A172 (cell line): Measurements from ENCODE around the gene TNFRSF9. TPM values are rescaled to one million over a fixed set of nuclear protein-coding genes. Genes with fewer than 3 reads are reported as not detected.
"Not testable (repeated sequence)": the region's sequence is repeated elsewhere in the genome, so short reads cannot be mapped to it uniquely, and the experiment has no call there.

Experiments used
- DNase-seq: peaks from one replicate; pipeline ENCODE4 v3.0.0-alpha.2; 2015; ENCODE audit warnings: low spot score
- total RNA-seq: library from RNA; depleted of rRNA; stranded (reverse); fragments of >200 nt; shearing (Covaris generic); gene quantifications from 2 replicates; pipeline ENCODE4 v1.2.3, GENCODE V29; 2014

TNFRSF9 gene
- total RNA-seq, 1 experiment from 2014 or later: 0.95 TPM

DNA sequence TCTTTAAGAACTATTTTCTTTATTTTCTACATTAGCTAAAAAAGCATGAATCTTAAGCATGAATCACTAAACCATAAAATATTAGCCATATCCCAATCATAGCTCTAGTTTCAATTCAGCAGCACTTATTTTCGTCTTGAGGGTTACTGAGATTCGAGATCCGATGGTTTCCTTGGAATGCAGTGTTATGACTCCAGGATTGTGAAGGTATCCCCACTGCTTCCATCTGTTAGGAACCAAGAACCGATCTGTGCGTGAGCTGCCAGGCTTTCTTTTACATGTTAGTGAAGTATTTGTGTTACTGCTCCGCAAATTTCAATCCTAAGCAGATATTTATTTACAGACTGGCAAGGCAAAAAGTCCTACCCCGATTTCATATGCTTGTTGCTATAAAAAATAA, 18.8 kb downstream of the TNFRSF9 start:
- DNase-seq: no peak

DNA sequence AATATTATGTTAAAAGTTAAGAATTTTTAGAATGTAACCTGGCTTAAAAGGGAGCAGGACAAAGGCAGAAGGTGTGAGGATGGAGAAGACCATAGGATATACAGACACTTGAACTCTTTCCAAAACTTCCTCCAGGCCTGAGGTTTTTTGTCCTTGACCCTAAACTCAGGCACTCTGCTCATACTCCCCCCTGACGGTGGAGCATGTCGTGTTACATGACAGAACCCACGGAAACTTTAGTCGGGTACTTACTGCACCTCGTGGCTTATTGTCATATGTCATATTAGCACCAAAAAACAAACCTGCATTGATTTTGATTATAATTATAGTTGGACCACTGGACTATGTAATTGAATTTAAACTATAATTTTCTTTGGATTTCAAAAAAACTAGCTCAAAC, 20.8 kb downstream of the TNFRSF9 start:
- DNase-seq: no peak

DNA sequence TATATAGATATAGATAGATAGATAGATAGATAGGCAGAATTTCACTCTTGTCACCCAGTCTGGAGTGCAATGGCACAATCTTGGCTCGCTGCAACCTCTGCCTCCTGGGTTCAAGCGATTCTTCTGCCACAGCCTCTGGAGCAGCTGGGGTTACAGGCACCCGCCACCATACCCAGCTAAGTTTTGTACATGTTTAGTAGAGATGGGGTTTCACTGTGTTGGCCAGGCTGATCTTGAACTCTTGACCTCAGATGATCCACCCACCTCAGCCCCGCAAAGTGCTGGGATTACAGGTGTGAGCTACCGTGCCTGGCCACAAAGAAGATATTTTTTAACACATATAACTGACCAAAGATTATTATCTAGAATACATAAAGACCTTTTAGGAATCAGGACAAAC, 22.7 kb downstream of the TNFRSF9 start:
- DNase-seq: not testable (repeated sequence)

DNA sequence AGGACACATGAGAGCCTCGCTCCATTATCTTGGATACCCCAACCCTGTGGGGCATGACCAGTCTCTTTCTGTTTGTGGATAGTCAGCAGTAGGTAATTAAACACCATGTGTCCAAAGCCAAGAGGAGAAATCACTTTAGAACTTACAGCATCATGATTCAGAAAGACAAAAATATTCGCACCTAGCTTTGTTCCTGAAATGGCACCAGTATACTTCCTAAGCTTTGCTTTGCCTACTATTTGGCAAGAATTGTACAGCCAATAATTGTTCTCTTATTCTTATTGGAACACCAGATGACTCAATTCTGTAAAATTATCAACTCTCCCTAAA, 24.2 kb downstream of the TNFRSF9 start:
- no peak for DNase-seq

DNA sequence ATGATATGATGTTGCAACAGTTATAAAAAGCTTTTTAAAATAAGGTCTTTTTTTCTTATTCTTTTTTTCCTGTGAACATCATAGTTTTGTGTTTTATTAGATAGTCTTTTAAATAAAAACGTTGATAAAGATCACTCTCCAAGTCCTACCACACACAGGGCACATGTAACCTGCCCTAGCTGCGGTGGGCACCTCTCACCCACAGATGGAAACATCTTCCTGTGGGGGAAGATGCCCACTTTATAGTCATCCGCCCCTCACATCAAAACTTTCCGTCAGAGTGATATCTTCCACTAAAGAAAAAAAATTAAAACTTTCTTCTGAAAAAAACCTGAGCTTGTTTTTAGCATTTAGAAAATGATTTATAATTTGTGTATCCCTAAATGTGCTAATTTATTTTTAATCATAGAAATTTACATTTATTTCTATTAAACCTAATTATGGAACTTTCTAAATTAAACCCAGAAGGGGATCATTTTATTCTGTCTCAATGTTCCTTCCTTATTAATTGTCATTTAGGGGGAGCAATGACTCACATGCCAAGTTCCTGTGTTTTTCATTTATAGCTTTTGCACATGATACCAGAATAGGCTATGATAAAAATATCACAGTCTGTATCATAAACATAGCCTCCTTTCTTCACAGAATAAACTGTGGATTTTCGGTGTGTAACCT, 24.7 kb downstream of the TNFRSF9 start:
- DNase-seq: no peak

DNA sequence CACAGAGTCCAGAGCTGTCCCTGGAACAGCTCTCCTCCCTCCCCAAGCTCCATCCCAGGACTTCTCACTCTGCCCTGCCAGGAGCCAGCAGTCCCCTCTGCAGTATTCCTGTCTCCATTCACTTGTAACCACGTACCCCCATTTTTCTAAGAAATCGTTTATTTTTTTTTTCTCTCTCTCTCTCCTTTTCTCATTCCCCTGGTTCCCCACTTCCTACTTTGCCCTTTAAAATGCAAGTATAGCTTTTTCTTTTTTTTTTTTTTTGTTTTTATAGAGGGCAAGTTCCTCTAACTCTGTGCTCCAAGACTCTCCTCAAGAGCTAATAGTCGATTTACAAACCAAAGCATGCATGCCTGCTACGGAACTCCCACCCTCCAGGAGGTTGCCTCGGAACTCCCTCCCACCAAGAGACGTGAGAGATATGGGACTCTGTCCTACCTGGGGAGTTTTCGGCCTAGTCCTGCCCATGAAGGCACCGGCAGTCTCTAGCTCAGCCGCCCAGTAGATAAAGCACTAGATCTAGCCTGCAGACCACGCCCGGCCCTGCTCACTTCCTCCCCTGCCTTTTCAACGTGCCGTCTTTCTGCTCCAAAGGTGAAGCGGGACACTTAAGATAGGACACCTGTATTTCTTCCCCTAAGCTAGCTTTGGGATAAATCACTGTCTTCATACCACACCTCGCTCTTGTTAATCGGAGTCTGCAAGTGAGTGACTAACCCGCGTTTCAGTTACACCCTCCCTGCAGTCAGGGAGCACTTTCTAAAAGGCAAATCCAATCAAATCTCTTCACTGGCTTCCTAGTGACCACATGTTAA, 27.7 kb downstream of the TNFRSF9 start:
- no peak for DNase-seq

DNA sequence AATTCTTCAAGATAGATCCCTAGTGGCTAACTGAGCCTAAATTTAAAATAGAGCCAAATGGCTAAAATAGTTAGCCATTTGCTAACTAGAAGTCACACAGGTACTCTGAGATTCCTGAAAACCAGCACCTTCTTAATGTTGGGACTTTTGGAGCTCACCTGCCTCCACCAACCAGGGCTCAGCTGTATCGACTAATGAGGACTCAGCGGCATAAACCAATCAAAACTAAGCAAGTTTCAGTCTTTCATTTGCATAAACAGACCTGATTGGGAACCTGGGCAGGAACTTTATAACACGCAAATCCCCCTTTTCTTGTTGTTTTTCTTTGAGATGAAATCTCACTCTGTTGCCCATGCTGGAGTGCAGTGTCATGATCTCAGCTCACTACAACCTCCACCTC, 28.5 kb downstream of the TNFRSF9 start:
- no peak for DNase-seq

DNA sequence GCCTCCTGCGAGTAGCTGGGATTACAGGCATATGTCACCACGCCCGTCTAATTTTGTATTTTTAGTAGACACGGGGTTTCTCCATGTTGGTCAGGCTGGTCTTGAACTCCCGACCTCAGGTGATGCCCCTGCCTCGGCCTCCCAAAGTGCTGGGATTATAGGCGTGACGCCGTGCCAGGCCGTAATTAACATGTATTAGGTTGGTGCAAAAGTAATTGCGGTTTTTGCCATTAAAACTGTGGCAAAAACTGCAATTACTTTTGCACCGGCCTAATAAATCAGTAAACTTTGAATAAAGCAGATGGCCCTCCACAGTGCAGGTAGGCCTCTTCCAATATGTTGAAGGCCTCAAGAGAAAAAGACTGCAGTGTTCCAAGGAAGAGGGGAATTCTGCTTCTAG, 35.4 kb downstream of the TNFRSF9 start:
- DNase-seq: no peak

DNA sequence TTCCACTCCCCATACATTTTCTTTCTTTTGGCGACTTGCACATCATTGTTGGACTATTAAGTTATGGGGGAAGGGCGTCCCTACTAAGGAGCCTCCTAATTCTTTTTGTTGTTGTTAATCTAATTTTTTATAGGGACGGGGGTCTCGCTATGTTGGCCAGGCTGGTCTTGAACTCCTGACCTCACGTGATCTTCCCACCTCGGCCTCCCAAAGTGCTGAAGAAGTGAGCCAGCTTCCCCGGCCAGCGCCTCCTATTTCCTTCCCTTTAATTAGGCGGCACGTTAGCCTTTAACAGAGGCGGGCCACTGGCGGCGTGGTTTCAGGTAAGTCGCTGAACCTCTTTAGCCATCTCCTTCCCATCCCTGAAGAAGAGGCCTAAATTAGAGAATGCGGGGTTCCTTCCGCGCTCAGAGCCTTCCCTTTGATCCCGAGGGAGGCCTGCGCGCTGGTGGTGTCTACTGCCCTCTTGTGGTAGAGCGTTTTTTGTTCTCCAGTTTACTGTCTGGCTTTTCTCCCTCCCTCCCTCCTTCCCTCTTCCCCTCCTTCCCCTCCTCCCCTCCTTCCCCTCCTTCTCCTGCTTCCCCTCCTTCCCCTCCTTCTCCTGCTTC, 38.1 kb downstream of the TNFRSF9 start:
- peak; percentile 67 for DNase-seq

DNA sequence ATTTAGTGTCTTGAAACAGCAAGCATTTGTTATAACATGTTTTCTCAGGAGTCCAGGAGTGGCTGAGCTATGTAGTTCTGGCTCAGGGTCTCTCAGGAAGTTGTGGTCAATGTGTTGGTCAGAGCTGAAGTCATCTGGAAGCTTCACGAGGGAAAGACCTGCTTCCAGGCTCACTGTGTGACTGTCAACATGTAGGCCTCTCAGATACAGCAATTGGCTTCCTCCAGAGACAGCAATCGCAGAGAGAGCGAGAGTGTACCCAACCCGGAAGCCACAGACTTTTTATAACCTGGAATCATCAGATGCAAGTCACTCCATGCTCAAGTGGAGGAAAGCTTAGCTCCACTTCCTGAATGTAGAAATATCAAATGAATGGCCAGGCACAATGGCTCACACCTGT, 40.9 kb downstream of the TNFRSF9 start:
- DNase-seq: peak; percentile 13

DNA sequence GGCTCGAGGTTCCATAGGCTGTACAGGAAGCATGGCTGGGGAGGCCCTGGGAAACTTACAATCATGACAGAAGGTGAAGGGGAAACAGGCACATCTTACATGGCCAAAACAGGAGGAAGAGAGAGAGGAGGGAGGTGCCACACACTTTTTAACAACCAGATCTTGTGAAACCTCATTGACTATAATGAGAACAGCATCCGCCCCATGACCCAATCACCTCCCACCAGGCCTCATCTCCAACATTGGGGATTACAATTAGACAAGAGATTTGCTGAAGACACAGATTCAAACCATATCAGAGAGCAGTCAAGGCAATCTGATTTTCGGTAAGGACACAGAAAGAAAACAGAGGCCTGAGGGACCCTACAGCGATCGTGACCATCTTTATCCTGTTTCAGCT, 41.7 kb downstream of the TNFRSF9 start:
- DNase-seq: no peak

DNA sequence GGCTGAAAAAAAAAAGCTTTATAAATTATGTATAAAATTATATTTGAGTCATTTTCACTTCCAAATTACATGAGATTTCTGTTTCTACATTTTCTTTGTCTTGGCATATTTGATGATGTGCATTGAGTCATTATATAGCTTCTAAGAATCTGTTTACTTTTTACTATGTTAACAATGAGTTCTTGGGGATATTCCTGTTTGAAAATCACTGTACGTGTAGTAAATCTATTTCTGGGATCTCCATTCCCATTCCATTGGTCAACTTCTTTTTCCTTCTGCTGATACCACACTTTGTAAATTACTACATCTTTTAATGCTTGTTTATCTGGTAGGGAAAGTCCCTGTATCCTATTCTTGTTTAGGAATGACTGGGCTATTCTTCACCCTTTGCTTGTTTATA, 43.6 kb downstream of the TNFRSF9 start:
- DNase-seq: no peak

DNA sequence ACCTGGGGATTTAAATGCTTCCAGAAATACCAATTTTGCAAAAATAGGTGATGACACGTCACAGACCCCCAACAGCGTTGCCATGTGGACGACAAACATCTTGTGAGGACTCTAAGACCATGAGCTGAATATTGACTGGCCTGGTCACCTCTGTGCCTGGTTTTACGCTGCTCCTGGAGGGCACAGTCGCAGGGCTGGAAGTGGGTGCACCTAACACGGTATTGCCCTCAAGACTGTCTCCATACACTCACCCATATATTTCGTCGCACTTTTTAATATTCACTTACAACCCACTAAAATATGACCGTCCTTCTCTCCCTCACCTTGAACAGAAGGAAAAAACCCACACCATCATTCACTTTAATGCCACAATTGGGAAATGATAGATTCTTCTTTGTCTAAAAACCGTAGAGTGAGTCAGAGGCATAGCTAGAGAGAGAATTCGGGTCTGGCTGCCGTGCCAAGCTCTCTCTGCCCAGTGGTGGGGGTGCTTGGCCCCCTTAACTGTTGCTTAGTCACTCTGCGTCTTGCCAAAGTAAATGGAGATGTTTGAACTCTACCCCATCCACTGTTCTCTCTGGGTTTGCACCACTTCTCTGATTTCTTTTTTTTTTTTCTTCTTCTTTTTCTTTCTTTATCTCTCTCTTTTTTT, 47.0 kb downstream of the TNFRSF9 start:
- peak; percentile 61 for DNase-seq

DNA sequence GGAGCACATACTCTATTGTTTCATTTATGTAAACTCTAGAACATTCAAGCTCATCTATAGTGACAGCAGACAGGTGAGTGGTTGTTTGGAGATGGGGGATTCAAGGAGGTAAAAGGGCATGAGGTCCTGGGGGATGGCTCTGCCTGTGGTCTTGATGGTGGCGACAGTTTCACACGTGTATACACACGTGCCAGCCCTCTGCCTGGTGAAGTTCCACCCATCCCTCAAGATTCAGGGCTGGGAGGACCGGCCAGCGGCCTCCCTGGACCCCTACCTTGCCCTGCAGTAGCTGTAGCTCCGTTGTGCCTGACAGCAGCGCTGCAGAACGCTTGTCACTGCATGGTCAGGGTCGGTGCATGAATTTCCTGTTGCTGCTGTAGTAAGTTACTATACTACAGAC, 48.8 kb downstream of the TNFRSF9 start:
- DNase-seq: no peak

DNA sequence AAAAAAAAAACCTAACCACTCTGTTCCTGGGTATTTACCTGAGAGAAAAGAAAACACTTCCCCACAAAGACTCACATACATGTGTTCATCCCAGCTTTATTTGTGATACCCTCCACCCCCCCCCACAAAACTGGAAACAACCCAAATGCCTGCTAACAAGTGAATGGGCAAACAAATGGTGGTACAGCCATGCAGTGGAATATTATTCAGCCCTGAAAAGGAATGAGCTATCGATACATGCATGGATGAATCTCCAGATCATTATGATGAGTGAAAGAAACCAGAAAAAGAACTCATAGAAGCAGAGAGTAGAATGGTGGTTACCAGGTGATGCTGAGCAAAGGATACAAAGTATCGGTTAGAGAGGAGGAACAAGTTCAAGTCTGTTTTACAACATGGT, 49.8 kb downstream of the TNFRSF9 start:
- no peak for DNase-seq

DNA sequence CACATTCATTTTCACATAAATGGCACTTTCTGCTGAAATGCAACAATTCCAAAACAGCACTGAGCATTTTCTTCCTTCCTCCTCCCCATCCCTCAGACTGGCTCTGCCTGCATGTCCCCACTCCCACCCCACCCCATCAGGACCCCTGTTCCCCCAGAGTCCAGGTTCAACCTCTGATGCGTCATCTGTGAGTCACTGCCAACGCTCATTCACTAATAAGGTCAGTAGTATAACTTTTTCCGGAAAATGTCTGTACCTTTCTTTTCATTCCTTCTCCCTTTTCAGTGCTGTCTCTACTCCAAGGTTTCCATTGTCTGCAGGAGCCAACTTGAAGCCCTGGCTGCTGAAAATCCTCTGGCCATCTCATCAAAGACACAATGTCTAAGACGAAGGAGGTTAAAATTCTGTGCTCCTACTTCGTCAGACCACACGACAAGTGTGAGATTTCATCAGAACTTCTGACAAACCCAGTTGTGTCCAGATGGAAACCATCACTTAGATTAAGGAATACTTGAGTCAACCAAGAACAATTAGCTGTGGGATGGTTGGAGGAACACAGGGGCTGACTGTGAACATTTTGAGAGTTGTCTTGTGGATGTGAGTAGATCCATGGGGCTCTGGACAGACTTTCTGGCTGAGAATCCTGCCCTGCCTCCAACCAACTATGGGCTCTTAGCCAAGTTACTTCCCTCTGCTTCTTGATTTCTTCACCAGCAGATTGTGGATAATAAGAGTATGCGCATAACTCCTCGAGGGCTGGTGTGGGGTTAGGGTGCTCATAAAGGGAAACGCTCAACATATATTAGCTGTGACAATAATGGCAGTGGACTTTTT, 52.2 kb downstream of the TNFRSF9 start:
- no peak for DNase-seq

DNA sequence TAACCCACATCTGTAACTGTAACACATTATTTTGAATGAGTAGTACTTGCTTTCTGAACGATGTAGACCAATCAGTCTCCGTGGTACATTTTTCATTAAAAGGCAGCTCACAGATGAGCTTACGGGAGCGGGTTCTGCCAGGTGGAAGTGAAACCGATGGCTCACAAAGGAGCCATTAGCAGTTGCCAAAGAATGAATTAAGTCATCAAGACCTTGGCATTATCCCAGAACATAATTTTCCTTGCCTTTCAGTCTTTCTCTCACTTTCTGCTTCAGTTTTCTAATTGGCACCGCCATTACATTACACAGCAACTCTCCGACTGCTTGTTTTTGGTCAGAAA, 54.3 kb downstream of the TNFRSF9 start:
- no peak for DNase-seq

DNA sequence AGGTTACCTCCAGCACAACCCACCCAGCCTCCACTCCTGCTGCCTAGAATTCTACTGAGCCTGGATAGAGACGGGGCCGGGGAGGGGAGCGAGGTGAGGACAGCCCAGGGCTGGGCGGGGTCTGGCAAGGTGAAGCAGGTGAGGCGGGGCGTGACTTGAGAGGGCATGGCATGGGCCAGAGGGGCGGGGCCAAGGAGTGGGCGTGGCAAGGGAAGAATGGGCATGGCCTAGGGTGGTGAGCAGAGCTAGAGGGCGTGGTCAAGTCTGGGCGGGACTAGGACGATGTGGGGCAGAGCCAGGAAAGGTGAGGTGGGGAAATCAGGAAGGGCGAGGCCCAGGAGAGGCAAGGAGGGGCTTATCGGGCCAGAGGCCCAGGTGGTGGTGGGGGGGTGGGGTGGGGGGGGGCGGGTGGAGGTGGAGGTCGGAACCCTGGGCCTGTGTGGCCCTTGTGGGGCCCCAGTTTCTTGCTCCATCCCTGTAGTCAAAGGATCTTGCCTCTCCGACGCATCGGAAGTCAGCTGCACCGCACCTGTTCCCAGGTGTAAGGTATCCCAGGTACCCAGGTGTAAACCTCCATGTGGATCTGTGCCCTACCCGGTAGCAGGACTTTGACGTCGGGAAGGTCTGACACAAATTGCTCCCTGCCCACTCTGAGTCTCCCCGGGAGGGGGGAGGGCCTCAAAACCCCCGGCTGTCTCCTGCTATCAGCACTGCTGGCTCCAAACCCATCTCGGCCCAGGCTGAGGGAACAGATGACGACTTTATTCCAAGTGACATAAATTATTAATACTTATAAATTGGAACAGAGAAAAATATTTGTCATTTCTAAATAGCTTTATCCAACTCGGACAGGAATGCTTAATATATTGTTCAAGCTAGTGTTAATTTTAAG, 54.9 kb downstream of the TNFRSF9 start:
- DNase-seq: no peak

DNA sequence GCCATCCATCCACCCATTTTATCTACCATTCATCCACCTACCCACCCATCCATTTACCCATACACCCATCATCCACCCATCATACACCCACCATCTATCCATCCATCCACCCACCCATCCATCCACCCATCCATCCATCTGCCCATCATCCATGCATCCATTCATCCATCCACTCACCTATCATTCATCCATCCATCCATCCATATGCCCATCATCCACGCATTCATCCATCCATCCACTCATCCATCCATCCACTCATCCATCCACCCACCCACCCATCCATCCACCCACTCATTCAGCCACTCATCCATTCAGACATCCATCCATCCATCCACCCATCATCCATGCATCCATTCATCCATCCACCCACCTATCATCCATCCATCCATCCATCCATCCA, 55.9 kb downstream of the TNFRSF9 start:
- no peak for DNase-seq

DNA sequence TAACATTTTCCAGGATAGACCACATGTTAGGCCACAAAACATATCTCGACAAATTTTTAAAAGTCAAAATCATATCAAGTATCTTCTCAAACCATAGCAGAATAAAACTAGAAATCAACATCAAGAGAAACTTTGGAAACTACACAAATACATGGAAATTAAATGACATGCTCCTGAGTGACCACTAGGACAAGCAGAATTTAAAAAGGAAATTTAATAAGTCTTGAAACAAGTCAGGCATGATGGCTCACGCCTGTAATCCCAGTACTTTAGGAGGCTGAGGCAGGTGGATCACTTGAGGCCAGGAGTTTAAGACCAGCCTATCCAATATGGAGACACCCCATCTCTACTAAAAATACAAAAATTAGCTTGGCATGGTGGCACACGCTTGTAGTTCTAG, 61.4 kb downstream of the TNFRSF9 start:
- no peak for DNase-seq

DNA sequence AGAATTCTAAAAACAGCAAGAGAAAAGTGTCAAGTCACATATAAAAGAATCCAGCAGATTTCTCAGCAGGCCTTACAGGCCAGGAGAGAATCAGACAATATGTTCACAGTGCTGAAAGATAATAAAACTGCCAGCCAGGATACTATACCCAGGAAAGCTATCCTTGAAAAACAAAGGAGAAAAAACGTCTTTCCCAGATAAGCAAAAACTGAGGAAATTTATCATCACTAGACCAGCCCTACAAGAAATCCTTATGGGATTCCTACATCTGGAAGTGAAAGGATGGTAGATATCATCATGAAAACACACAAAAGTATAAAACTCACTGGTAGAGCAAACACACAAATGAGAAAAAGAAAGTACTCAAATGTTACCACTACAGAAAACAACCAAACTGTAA, 62.6 kb downstream of the TNFRSF9 start:
- DNase-seq: no peak
